Endothelial cell of umbilical vein (primary cell): ENCODE measurements around the gene CRELD2. TPM values are rescaled to one million over a fixed set of nuclear protein-coding genes. Genes with fewer than 3 reads are reported as not detected.

Experiments
- BruUV-seq: library from RNA; stranded (reverse); fragments of 400-500 nt; replicated peaks from 2 replicates; lab custom pipeline; 2021; lab: Mats Ljungman, UMichigan
- CTCF ChIA-PET: fragments of 300-600, 350-600 bp; sonication (Branson Sonifier 250); formaldehyde crosslinking; loops from one replicate; lab custom pipeline; 2021; ENCODE audit warnings: antibody characterized with exemption, inconsistent platforms; lab: Charles Lee
- POLR2A ChIA-PET: fragments of 300-600, 350-600 bp; sonication (Branson Sonifier 250); formaldehyde crosslinking; loops from one replicate; lab custom pipeline; 2021; ENCODE audit warnings: antibody characterized with exemption, inconsistent platforms; lab: Charles Lee
- DNase-seq: peaks from one replicate; pipeline ENCODE4 v3.0.0-alpha.2; 2011; ENCODE audit warnings: low read depth, low spot score
- FAIRE-seq: peaks from 2 replicates; lab custom pipeline; 2011; peaks lifted over from hg19 to GRCh38; lab: Jason Lieb, UNC
- H2AFZ ChIP-seq: 2 replicates; pipeline ENCODE4 v1.6.0; 2012; ENCODE audit warnings: low read depth, low read length, control low read depth, inconsistent platforms
- H3K27ac ChIP-seq: 2 replicates; pipeline ENCODE4 v1.5.1; 2011; ENCODE audit warnings: low read depth, mild to moderate bottlenecking, control low read depth, low read length, moderate library complexity; ENCODE audit not compliant: insufficient read depth
- H3K27me3 ChIP-seq, 2 experiments: 2 replicates each; pipeline versions ENCODE4 v1.6.0 to v1.6.1; 2011; ENCODE audit warnings: low read length in 2 of 2, mixed read lengths in 1 of 2; ENCODE audit not compliant: control insufficient read depth in 2 of 2, insufficient read depth in 2 of 2
- H3K36me3 ChIP-seq, 2 experiments: 2 replicates in 1 of 2; 3 replicates in 1 of 2; pipeline ENCODE4 v1.5.1; 2011; ENCODE audit warnings: low read length in 2 of 2, mild to moderate bottlenecking in 1 of 2, moderate library complexity in 1 of 2; ENCODE audit not compliant: control insufficient read depth in 2 of 2, insufficient read depth in 2 of 2; ENCODE audit errors: extremely low read depth in 1 of 2
- H3K4me1 ChIP-seq: 3 replicates; pipeline ENCODE4 v1.5.1; 2011; ENCODE audit warnings: mild to moderate bottlenecking, low read length; ENCODE audit not compliant: control insufficient read depth, insufficient read depth; ENCODE audit errors: extremely low read depth
- H3K4me2 ChIP-seq: 2 replicates; pipeline ENCODE4 v1.6.1; 2011; ENCODE audit warnings: low read length, control low read depth, mixed read lengths; ENCODE audit not compliant: insufficient read depth
- H3K4me3 ChIP-seq, 3 experiments: fragments of 200-600 bp in 1 of 3; sonication (generic), shearing (Covaris generic) in 1 of 3; replicated peaks in 1 of 3; 2 replicates each; pipeline ENCODE4 v1.5.1; 2011 to 2016; ENCODE audit warnings: control low read depth in 3 of 3, low read length in 3 of 3, mild to moderate bottlenecking in 2 of 3, inconsistent platforms in 1 of 3, low read depth in 1 of 3, moderate library complexity in 1 of 3; ENCODE audit not compliant: insufficient read depth in 1 of 3
- H3K79me2 ChIP-seq: 2 replicates; pipeline ENCODE4 v1.6.0; 2012; ENCODE audit warnings: low read length, inconsistent platforms; ENCODE audit not compliant: control insufficient read depth, insufficient read depth
- H3K9ac ChIP-seq: replicated peaks from 2 replicates; pipeline ENCODE3; 2011; ENCODE audit warnings: low read length, control low read depth; ENCODE audit not compliant: insufficient read depth; ENCODE audit errors: extremely low read depth
- H3K9me1 ChIP-seq: replicated peaks from 3 replicates; pipeline ENCODE4 v1.6.0; 2011; ENCODE audit warnings: mild to moderate bottlenecking, low read length; ENCODE audit not compliant: control insufficient read depth, insufficient read depth; ENCODE audit errors: extremely low read depth
- H3K9me3 ChIP-seq: replicated peaks from 2 replicates; pipeline ENCODE4 v1.5.1; 2012; ENCODE audit warnings: low read length, inconsistent platforms; ENCODE audit not compliant: control insufficient read depth, insufficient read depth
- H4K20me1 ChIP-seq: replicated peaks from 2 replicates; pipeline ENCODE3; 2011; ENCODE audit warnings: mild to moderate bottlenecking, low read length; ENCODE audit not compliant: control insufficient read depth, insufficient read depth; ENCODE audit errors: extremely low read depth
- EZH2 ChIP-seq: IDR thresholded peaks from 2 replicates; pipeline ENCODE4 v1.6.1; 2012; ENCODE audit warnings: borderline replicate concordance, low read depth, mild to moderate bottlenecking, moderate library complexity, low read length, inconsistent platforms; ENCODE audit not compliant: severe bottlenecking
- FOS ChIP-seq: IDR thresholded peaks from 2 replicates; pipeline ENCODE4 v1.6.1; 2011; ENCODE audit warnings: mild to moderate bottlenecking, low read length, moderate library complexity, borderline replicate concordance; ENCODE audit not compliant: insufficient read depth
- GATA2 ChIP-seq: IDR thresholded peaks from 2 replicates; pipeline ENCODE4 v1.7.0; 2011; ENCODE audit warnings: low read depth, mild to moderate bottlenecking, moderate library complexity, mixed read lengths, low read length; ENCODE audit not compliant: insufficient read length, insufficient read depth
- JUN ChIP-seq: IDR thresholded peaks from 2 replicates; pipeline ENCODE4 v1.6.1; 2011; ENCODE audit warnings: borderline replicate concordance, low read depth; ENCODE audit not compliant: insufficient read length, insufficient read depth
- MAX ChIP-seq: IDR thresholded peaks from 2 replicates; pipeline ENCODE4 v1.6.1; 2011; ENCODE audit not compliant: insufficient read depth, insufficient read length
- MYC ChIP-seq: IDR thresholded peaks from one replicate; pipeline ENCODE4 v1.6.1; 2011; ENCODE audit warnings: mild to moderate bottlenecking, low read depth, low read length
- POLR2A ChIP-seq: IDR thresholded peaks from 2 replicates; pipeline ENCODE4 v1.6.1; 2012; ENCODE audit warnings: low read depth, mild to moderate bottlenecking, control low read depth, low read length
- POLR2AphosphoS5 ChIP-seq: IDR thresholded peaks from 2 replicates; pipeline ENCODE4 v1.6.1; 2012; ENCODE audit warnings: low read depth, mild to moderate bottlenecking, control low read depth, low read length, moderate library complexity; ENCODE audit not compliant: insufficient read depth
- dilution Hi-C: fragments of 300-500 bp; cut with MboI; formaldehyde crosslinking; loops from one replicate; pipeline ENCODE4 v1.15.0; 2019; ENCODE audit warnings: low sequenced_read_pairs; ENCODE audit not compliant: extremely low pct_ligation_motif_present
- intact Hi-C: fragments of 100-400 bp; cut with micrococcal nuclease; formaldehyde crosslinking; loops from one replicate; pipeline ENCODE4 v1.10.0; 2022
- polyA plus RNA-seq, 4 experiments: library from polyadenylated mRNA; depleted of rRNA in 3 of 4; stranded (reverse) in 3 of 4; unstranded in 1 of 4; fragments of >200 nt; gene quantifications; 2 replicates each; pipeline versions ENCODE4 v1.2.1 to v1.2.3, GENCODE V29; 2011 to 2012; ENCODE audit warnings: missing spikeins in 1 of 4
- total RNA-seq: library from RNA; stranded (reverse); gene quantifications from 2 replicates; pipeline ENCODE4 v1.2.3, GENCODE V29; 2021
- TF ChIP-seq, protein P1 (sequence below), 2 donors: IDR thresholded peaks; 1 replicate in 1 of 2; 2 replicates in 1 of 2; pipeline ENCODE4 v1.5.1; 2011; ENCODE audit warnings: low read length in 2 of 2, mild to moderate bottlenecking in 2 of 2, moderate library complexity in 2 of 2, control low read depth in 1 of 2, inconsistent platforms in 1 of 2, low read depth in 1 of 2; ENCODE audit not compliant: insufficient read depth in 1 of 2; ENCODE audit errors: extremely low read depth in 1 of 2

CRELD2 gene
- total and polyA plus RNA-seq, 2 donors (not counting 3 experiments of a cell fraction or from before 2014, with no cell fraction given) = 71.0 to 86.3 TPM

GRCh38 chr22:49969751-49970527 is 51.5 kb downstream of the CRELD2 start:
- no peak for FAIRE-seq

More at GRCh38 chr22:49969751-49970527, 51.5 kb downstream of the CRELD2 start:
- H3K79me2 ChIP-seq = peaks cover 6% of the 10 kb centered on the region
- H3K36me3 ChIP-seq = peaks cover 2 to 7% of the 10 kb centered on the region in 2 experiments
- no peak overlapping the region for H3K9ac ChIP-seq
- no peak for TF ChIP-seq FOS
- TF ChIP-seq MAX = no peak
- TF ChIP-seq POLR2A = no peak
- no peak for TF ChIP-seq MYC
- TF ChIP-seq JUN = no peak
- no peak for TF ChIP-seq GATA2
- TF ChIP-seq EZH2 = no peak
- TF ChIP-seq, protein P1, sequence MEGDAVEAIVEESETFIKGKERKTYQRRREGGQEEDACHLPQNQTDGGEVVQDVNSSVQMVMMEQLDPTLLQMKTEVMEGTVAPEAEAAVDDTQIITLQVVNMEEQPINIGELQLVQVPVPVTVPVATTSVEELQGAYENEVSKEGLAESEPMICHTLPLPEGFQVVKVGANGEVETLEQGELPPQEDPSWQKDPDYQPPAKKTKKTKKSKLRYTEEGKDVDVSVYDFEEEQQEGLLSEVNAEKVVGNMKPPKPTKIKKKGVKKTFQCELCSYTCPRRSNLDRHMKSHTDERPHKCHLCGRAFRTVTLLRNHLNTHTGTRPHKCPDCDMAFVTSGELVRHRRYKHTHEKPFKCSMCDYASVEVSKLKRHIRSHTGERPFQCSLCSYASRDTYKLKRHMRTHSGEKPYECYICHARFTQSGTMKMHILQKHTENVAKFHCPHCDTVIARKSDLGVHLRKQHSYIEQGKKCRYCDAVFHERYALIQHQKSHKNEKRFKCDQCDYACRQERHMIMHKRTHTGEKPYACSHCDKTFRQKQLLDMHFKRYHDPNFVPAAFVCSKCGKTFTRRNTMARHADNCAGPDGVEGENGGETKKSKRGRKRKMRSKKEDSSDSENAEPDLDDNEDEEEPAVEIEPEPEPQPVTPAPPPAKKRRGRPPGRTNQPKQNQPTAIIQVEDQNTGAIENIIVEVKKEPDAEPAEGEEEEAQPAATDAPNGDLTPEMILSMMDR (IDR thresholded peaks at IDR 0.05; ENCODE audit: extremely low read depth in 1 of 2, insufficient read depth in 1 of 2, low read depth in 1 of 2, low read length in 2 of 2) = no peak
- no peak for TF ChIP-seq POLR2AphosphoS5
- no peak overlapping the region for H3K4me2 ChIP-seq
- ChIA-PET CTCF (interaction anchor here (1.6 to 2.1 kb wide), 3 partner anchors 13 to 61 kb away, joined by 5 to 7 read pairs (median 6); no protein-coding TSS in a partner anchor), POLR2A (no interaction called here)
- H3K4me1 ChIP-seq = peaks cover 10% of the 10 kb centered on the region
- BruUV-seq = no TSS peak
- H3K27ac ChIP-seq = no peak overlapping the region
- H3K9me1 ChIP-seq = no peaks in the 10 kb centered on the region
- H4K20me1 ChIP-seq = no peaks in the 10 kb centered on the region
- no peak overlapping the region for H3K4me3 ChIP-seq
- no peak overlapping the region for H2AFZ ChIP-seq
- intact Hi-C loops (loop anchor here (5.0 to 10.0 kb wide), 2 partner anchors 203 to 235 kb away; partner anchors contain the start of gene SELENOO), dilution Hi-C loops (no loop called here)
- DNase-seq = no peak
- H3K27me3 ChIP-seq = no peaks in the 10 kb centered on the region
- H3K9me3 ChIP-seq = no peaks in the 10 kb centered on the region
